OCI-LY7 (cell line): ENCODE data around the gene LRRK1.

Source experiments
- EZH2phosphoT487 ChIP-seq: fragments of 200-600 bp; sonication (generic); IDR thresholded peaks from 2 replicates; pipeline ENCODE4 v1.6.1; 2018; ENCODE audit warnings: low read depth, borderline replicate concordance, mild to moderate bottlenecking, mixed run types, antibody characterized with exemption, low read length, moderate library complexity, mixed read lengths
- TF ChIP-seq, protein P1 (sequence below): fragments of 200-600 bp; sonication (generic); conservative IDR thresholded peaks from 2 replicates; pipeline ENCODE4 v1.5.1; 2014; ENCODE audit warnings: mild to moderate bottlenecking, antibody characterized with exemption, low read length, moderate library complexity, mixed read lengths

DNA sequence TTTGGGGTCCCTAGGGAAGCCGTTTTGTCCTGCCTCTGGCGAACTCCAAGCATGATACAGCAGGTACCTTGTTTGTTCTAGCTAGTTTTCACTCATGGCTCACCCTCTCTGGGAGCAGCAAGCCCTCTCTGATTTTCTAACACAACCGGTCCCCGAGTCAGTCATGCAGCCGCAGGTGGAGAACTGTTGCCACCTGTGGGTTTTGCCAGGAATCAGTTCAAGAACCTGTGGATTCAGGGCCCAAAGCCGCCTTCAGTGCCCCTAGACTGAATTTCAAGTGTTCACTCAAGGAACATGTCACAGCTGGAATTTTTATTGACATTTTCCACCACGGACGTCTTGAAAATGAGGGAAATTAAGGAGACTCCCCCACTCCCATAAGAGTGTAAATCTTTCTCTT lies 13.3 kb upstream of the LRRK1 start:
- TF ChIP-seq, protein P1, sequence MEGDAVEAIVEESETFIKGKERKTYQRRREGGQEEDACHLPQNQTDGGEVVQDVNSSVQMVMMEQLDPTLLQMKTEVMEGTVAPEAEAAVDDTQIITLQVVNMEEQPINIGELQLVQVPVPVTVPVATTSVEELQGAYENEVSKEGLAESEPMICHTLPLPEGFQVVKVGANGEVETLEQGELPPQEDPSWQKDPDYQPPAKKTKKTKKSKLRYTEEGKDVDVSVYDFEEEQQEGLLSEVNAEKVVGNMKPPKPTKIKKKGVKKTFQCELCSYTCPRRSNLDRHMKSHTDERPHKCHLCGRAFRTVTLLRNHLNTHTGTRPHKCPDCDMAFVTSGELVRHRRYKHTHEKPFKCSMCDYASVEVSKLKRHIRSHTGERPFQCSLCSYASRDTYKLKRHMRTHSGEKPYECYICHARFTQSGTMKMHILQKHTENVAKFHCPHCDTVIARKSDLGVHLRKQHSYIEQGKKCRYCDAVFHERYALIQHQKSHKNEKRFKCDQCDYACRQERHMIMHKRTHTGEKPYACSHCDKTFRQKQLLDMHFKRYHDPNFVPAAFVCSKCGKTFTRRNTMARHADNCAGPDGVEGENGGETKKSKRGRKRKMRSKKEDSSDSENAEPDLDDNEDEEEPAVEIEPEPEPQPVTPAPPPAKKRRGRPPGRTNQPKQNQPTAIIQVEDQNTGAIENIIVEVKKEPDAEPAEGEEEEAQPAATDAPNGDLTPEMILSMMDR: no peak
- no peak for TF ChIP-seq EZH2phosphoT487
